Activated naive CD4-positive, alpha-beta T cell treated with anti-CD3 and anti-CD28 coated beads for 36 hours (primary cell): Measurements from ENCODE around the gene PRR4. TPM values are rescaled to one million over a fixed set of nuclear protein-coding genes. Genes with fewer than 3 reads are reported as not detected.

Source experiments
- CTCF ChIA-PET: fragments of 350-600 bp; sonication (Branson Sonifier 250); formaldehyde crosslinking; loops from one replicate; lab custom pipeline; 2021; ENCODE audit warnings: antibody characterized with exemption; lab: Charles Lee
- DNase-seq: peaks from one replicate; pipeline ENCODE4 v3.0.0-alpha.2; 2020
- H3K27ac Mint-ChIP-seq: one replicate; pipeline ENCODE4 v1.8.0; 2021; ENCODE audit warnings: mild to moderate bottlenecking, mixed read lengths
- H3K27me3 Mint-ChIP-seq: one replicate; pipeline ENCODE4 v1.8.0; 2021; ENCODE audit warnings: low read depth, mixed read lengths
- H3K36me3 Mint-ChIP-seq: one replicate; pipeline ENCODE4 v1.8.0; 2021; ENCODE audit warnings: low read depth, mixed read lengths
- H3K4me1 Mint-ChIP-seq: one replicate; pipeline ENCODE4 v1.8.0; 2021; ENCODE audit warnings: low read depth, mixed read lengths
- H3K4me3 Mint-ChIP-seq: one replicate; pipeline ENCODE4 v1.8.0; 2021; ENCODE audit warnings: mild to moderate bottlenecking, moderate library complexity, mixed read lengths
- H3K9me3 Mint-ChIP-seq: one replicate; pipeline ENCODE4 v1.8.0; 2021; ENCODE audit warnings: mixed read lengths
- intact Hi-C: fragments of 100-400 bp; cut with micrococcal nuclease; formaldehyde crosslinking; loops from one replicate; pipeline ENCODE4 v1.15.1; 2023
- total RNA-seq, 2 experiments: library from RNA; stranded (reverse); gene quantifications; one replicate each; pipeline ENCODE4 v1.2.3, GENCODE V29; 2021

The PRR4 gene
- total RNA-seq, 2 experiments from 2014 or later, result not detected

DNA sequence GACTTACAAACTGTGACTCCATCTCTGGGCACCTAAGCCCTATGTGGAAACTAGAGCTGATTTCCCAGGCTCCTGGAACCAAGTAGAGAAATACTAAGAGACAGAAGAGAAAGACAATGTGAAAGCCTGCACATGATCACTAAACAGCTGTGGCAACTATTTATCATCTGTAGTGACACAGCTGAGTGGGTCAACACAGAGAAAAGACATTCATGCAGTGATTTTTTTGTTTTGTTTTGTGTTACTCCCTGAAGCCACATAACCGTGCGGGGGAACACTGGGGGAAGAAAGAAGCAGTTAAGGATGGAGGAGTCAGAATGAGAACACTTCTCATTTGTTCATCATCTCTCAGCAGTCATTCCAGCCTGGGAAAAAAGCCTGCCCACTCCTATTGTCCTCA is 1.5 kb downstream of the PRR4 start:
- peaks cover 12% of the 10 kb centered on the region for H3K36me3 Mint-ChIP-seq

GRCh38 chr12:10842862-10843261 is 6.4 kb downstream of the PRR4 start:
- Mint-ChIP-seq H3K4me1 (no peaks in the 10 kb centered on the region), H3K36me3 (peaks cover 15% of the 10 kb centered on the region), H3K27me3 (no peaks in the 10 kb centered on the region), H3K4me3 (no peak overlapping the region), H3K9me3 (peaks cover 2% of the 10 kb centered on the region), H3K27ac (no peak overlapping the region)
- intact Hi-C loops, result no loop called here
- CTCF ChIA-PET, result no interaction called here
- no peak for DNase-seq

More for the DNA sequence above, 1.5 kb downstream of the PRR4 start:
- Mint-ChIP-seq H3K4me1 (peaks cover 24% of the 10 kb centered on the region), H3K4me3 (no peak overlapping the region), H3K27ac (no peak overlapping the region), H3K9me3 (no peaks in the 10 kb centered on the region), H3K27me3 (no peaks in the 10 kb centered on the region)
- intact Hi-C loops, result no loop called here
- CTCF ChIA-PET, result no interaction called here
- no peak for DNase-seq

DNA sequence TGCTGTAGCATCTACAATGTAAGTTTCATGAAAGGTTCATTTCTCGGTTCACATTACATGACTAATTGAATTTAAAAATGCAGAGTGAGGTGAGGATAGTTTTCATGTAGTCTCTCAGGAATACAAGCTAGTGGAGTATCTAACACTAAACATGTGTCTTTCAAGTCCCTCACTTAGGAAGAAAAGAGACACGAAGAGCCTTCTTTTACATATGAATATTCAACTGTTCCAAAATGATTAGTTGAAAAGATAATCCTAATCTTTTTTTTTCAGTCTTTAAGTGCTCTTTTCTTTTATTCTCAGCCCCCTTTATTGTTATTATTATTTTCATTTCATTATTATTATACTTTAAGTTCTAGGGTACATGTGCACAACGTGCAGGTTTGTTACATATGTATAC is 10.8 kb downstream of the PRR4 start:
- Mint-ChIP-seq H3K27me3 (no peaks in the 10 kb centered on the region), H3K9me3 (peaks cover 7% of the 10 kb centered on the region), H3K27ac (no peak overlapping the region), H3K4me1 (no peaks in the 10 kb centered on the region), H3K36me3 (peaks cover 7% of the 10 kb centered on the region), H3K4me3 (no peak overlapping the region)
- intact Hi-C loops, result no loop called here
- CTCF ChIA-PET, result no interaction called here
- no peak for DNase-seq

DNA sequence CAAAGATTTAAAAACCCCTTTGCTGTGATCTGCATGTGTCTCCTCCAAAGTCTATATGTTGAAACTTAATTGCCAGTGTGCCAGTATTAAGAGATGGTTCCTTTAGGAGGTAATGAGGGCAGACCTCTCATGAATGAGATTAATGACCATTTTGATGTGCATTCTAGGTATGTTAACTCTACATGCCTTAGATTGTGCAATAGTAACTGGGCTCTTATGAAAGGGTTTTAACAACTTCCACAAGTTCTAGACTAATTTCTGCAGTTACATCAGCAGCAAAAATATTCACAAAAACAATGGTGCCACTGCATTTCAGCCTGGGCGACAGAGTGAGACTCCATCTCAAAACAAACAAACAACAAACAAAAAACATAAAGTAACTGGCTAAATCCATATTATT is 19.3 kb downstream of the PRR4 start:
- Mint-ChIP-seq H3K27me3 (no peaks in the 10 kb centered on the region), H3K27ac (no peak overlapping the region), H3K4me3 (no peak overlapping the region), H3K9me3 (no peaks in the 10 kb centered on the region), H3K4me1 (no peaks in the 10 kb centered on the region), H3K36me3 (no peaks in the 10 kb centered on the region)
- intact Hi-C loops, result no loop called here
- CTCF ChIA-PET, result no interaction called here
- DNase-seq, result no peak

- no peak within 1 kb of the TSS for H3K27ac Mint-ChIP-seq
- H3K9me3 Mint-ChIP-seq, result no peaks in the 10 kb centered on the region
- no peaks in the 10 kb centered on the region for H3K4me1 Mint-ChIP-seq
- intact Hi-C loops, result no loop called here
- no peak for DNase-seq
- no peak within 1 kb of the TSS for H3K4me3 Mint-ChIP-seq
- H3K36me3 Mint-ChIP-seq, result no peaks in the 10 kb centered on the region
- CTCF ChIA-PET, result interaction anchor here (0.6 kb wide), 1 partner anchor 30 kb away, joined by 3 read pairs; no protein-coding TSS in a partner anchor
- H3K27me3 Mint-ChIP-seq, result no peaks in the 10 kb centered on the region
Measured at GRCh38 chr12:10826258-10826657, 23.0 kb downstream of the PRR4 start, which contains the start of gene TAS2R10. TSS of gene TAS2R10 (minus strand) at chr12:10826358. CDS start at chr12:10826269, 89 bp downstream.

- no peaks in the 10 kb centered on the region for H3K9me3 Mint-ChIP-seq
- DNase-seq, result no peak
- no peaks in the 10 kb centered on the region for H3K36me3 Mint-ChIP-seq
- no peak overlapping the region for H3K4me3 Mint-ChIP-seq
- CTCF ChIA-PET, result no interaction called here
- intact Hi-C loops, result no loop called here
- H3K27ac Mint-ChIP-seq, result no peak overlapping the region
- no peaks in the 10 kb centered on the region for H3K4me1 Mint-ChIP-seq
- H3K27me3 Mint-ChIP-seq, result no peaks in the 10 kb centered on the region
Measured at GRCh38 chr12:10824957-10825356, 24.3 kb downstream of the PRR4 start.

- CTCF ChIA-PET, result no interaction called here
- peaks cover 14% of the 10 kb centered on the region for H3K27me3 Mint-ChIP-seq
Measured at GRCh38 chr12:10811883-10812536, 37.3 kb downstream of the PRR4 start.

DNA sequence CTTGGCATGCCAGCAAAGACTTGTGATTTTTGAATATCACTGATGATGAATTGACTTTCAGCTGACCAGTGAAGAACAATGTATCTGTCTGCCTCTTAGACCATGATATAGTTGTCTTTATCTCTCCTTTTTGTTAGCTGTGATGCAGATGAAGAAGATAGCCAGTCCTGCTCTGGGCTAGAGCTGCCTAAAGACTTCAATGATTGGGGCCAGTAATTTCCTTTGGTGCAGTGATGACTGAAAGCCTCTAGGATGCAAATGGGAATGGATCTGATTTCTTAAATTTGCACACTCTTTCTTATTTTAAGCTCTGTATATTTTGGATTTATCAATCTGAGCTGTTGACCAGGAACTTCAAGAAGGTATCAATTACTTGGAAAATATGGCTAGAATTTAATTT is 39.2 kb downstream of the PRR4 start, which contains the start of gene TAS2R9:
TAS2R9 (minus strand) TSS at position 101 of the 400 bp plus-strand sequence; CDS start at position 8, 93 bp downstream.
- CTCF ChIA-PET, result interaction anchor here (0.6 kb wide), 1 partner anchor 55 kb away, joined by 3 read pairs; no protein-coding TSS in a partner anchor
- Mint-ChIP-seq H3K4me3 (no peak within 1 kb of the TSS), H3K27ac (no peak within 1 kb of the TSS), H3K36me3 (no peaks in the 10 kb centered on the region), H3K27me3 (peaks cover 16% of the 10 kb centered on the region), H3K4me1 (no peaks in the 10 kb centered on the region), H3K9me3 (no peaks in the 10 kb centered on the region)
- DNase-seq, result no peak
- intact Hi-C loops, result no loop called here

More at GRCh38 chr12:10811883-10812536, 37.3 kb downstream of the PRR4 start:
- intact Hi-C loops, result no loop called here
- no peaks in the 10 kb centered on the region for H3K36me3 Mint-ChIP-seq
- H3K27ac Mint-ChIP-seq, result no peak overlapping the region
- no peaks in the 10 kb centered on the region for H3K9me3 Mint-ChIP-seq
- H3K4me3 Mint-ChIP-seq, result no peak overlapping the region
- no peaks in the 10 kb centered on the region for H3K4me1 Mint-ChIP-seq
- no peak for DNase-seq

DNA sequence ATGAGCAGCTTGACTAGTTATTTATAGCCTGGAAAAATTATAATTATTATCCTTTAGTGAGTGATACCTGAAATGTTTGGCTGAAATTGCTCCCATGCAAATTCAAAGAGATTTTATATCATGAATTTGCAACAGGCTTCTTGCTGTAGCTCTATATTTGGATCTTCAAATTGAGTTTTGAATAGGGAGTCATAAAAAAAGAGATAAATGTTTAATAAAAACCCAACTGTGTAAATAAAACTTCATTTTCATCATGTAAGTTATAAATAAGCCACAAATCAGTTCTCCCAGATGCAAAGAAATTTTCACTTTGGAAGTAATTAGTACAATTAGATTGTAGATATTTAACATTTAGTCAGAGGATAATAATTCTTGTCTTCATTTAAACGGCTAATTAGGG is 42.1 kb downstream of the PRR4 start, which contains the start of gene TAS2R8:
TAS2R8 (minus strand) TSS at position 101 of the 400 bp plus-strand sequence. CDS start 306 bp downstream, outside the sequence.
- DNase-seq, result no peak
- Mint-ChIP-seq H3K27me3 (peaks cover 23% of the 10 kb centered on the region), H3K4me1 (no peaks in the 10 kb centered on the region), H3K4me3 (no peak within 1 kb of the TSS), H3K27ac (no peak within 1 kb of the TSS), H3K9me3 (no peaks in the 10 kb centered on the region), H3K36me3 (no peaks in the 10 kb centered on the region)
- intact Hi-C loops, result no loop called here
- CTCF ChIA-PET, result no interaction called here

DNA sequence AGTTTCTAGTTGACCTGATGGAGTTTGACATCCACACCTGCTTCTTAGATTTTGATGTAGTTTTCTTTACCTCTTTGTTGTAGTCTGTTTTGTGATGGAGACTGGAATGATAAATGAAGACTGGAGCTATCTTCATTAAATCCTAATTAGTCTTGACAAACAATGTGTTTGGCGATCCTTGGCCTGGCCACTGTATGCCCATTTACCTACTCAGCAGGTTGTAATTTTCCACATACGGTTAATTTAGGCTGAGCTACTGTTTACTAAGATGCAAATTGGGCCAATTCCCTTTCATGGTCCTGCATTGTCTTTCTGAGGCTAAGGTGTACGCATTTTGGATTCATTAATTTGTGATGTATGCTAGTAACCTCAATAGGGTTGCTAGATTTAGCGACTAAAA is 46.7 kb downstream of the PRR4 start, which contains the start of gene TAS2R7:
TAS2R7 (minus strand) TSS at position 41 of the 400 bp plus-strand sequence. CDS start 57 bp downstream, outside the sequence.
- Mint-ChIP-seq H3K27me3 (peaks cover 16% of the 10 kb centered on the region), H3K27ac (no peak within 1 kb of the TSS), H3K9me3 (no peaks in the 10 kb centered on the region), H3K4me1 (no peaks in the 10 kb centered on the region), H3K36me3 (no peaks in the 10 kb centered on the region), H3K4me3 (no peak within 1 kb of the TSS)
- intact Hi-C loops, result no loop called here
- DNase-seq, result no peak
- CTCF ChIA-PET, result no interaction called here

DNA sequence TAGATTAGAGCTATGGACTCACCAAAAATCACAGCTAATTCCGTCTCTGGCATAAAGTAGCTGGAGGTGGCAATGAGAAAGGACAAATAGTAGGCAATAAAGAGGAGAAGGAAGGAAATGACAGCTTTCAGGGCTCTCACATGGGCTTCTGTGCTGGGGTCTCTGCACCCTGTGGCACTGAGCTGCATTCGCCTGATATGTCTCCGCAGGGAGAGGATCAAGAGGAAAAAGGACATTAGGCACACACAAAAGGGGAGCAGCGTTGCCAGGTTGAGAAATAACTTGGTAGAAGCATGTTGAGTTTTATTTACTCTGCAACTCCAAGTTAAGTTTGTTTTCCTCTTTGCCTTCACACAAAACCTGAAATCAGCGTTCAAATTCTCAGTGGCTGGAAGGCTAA is 47.5 kb downstream of the PRR4 start:
- intact Hi-C loops, result no loop called here
- peaks cover 15% of the 10 kb centered on the region for H3K27me3 Mint-ChIP-seq
- H3K27ac Mint-ChIP-seq, result no peak overlapping the region
- no peak overlapping the region for H3K4me3 Mint-ChIP-seq
- no peaks in the 10 kb centered on the region for H3K9me3 Mint-ChIP-seq
- H3K4me1 Mint-ChIP-seq, result no peaks in the 10 kb centered on the region
- no peak for DNase-seq
- H3K36me3 Mint-ChIP-seq, result no peaks in the 10 kb centered on the region
- CTCF ChIA-PET, result no interaction called here
